HPDE6-E6E7 (cell line): ENCODE measurements around the gene EXOC1L.
"Not testable (repeated sequence)": the region's sequence is repeated elsewhere in the genome, so short reads cannot be mapped to it uniquely, and the experiment has no call there.

Experiments used
- DNase-seq: peaks from one replicate; pipeline ENCODE4 v3.0.0; 2011; ENCODE audit warnings: missing footprints; ENCODE audit errors: extremely low spot score

EXOC1L gene

DNA sequence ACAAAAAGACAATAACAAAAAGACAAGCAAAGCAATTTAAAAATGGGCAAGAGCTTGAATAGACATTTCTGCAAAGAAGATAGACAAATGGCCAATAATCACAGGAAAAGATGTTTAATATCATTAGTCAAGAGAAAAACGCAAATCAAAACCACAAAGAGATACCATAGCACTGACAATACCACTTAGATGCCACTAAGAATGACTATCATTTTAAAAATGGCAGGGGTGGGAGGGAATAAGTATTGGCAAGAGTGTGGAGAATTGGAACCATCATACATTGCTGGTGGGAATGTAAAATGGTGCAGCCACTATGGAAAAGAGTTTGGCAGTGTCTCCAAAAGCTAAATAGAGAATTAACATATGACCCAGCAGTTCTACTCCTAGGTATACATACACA lies 18.8 kb downstream of the EXOC1L start:
- no peak for DNase-seq

GRCh38 chr4:55838952-55839351 lies 19.4 kb downstream of the EXOC1L start:
- DNase-seq = no peak

DNA sequence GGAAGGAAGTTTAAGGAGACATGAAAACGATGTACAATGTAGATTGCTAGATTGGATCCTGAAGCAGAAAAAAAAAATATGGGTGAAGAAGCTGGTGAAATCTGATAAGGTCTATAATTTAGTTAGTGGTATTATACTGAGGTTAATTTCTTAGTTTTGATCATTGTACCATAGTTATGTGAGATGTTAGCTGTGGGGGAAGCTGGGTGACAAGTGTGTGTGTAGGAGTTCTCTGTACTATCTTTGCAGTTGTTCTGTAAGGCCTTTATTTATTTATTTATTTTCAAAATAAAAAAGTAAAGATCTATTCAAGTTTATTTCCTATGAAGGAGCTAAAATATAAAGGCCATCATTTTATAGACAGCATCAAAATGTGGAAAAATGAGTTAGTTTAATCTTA lies 21.4 kb downstream of the EXOC1L start:
- DNase-seq = no peak

DNA sequence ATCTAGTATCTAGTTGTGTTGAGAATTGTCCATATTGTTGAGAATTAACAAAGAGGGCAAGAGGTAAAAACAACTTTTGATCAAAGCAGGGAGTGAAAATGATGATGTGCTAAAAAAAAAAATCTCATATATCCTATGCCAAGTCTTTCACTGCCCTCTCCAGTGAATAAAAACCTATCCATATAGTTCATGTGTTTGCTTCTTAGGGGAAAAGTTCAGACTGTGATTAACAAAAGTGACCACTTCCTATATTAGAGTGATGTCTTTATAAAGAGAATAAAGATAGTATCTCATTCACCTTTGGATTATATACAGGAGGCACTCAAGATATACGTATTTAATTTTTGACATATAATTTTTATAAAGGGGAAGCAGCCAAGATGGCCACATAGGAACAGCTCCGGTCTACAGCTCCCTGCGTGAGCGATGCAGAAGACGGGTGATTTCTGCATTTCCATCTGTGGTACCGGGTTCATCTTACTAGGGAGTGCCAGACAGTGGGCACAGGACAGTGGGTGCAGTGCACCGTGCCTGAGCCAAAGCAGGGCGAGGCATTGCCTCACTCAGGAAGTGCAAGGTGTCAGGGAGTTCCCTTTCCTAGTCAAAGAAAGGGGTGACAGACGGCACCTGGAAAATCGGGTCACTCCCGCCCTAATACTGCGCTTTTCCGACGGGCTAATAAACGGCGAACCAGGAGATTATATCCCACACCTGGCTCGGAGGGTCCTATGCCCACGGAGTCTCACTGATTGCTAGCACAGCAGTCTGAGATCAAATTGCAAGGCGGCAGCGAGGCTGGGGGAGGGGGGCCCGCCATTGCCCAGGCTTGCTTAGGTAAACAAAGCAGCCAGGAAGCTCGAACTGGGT lies 22.0 kb downstream of the EXOC1L start:
- not testable (repeated sequence) for DNase-seq

- DNase-seq = not testable (repeated sequence)
These were observed 22.7 kb downstream of the EXOC1L start for GRCh38 chr4:55842312-55842711.

DNA sequence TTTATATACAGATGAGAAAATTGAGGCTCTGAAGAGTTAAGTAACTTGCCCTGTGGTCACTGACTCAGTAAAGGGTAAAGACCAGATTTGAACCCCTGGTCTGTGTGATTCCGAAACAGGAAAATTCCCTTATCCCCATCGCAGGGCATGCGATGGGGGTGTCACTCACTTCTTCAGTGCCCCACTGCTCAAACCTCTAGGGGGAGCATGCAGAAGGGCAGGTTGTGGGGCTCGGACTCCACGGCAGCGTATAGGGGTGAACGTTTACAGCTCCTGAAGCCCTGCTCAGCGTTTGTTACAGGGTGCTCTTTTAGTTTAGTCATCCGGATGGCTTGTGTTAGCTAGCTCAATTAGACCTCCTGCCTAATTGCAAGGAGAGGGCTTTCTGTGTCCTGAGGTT lies 30.1 kb downstream of the EXOC1L start:
- DNase-seq = no peak

- peak; percentile 78 for DNase-seq
These were observed 32.3 kb downstream of the EXOC1L start for GRCh38 chr4:55851885-55852284.

- peak; percentile 73 for DNase-seq
These were observed 34.0 kb downstream of the EXOC1L start, which contains the start of gene EXOC1 for GRCh38 chr4:55853484-55854046. Gene EXOC1, plus strand, starts transcription at chr4:55853648. Its CDS starts 4,676 bp downstream, at chr4:55858324.

DNA sequence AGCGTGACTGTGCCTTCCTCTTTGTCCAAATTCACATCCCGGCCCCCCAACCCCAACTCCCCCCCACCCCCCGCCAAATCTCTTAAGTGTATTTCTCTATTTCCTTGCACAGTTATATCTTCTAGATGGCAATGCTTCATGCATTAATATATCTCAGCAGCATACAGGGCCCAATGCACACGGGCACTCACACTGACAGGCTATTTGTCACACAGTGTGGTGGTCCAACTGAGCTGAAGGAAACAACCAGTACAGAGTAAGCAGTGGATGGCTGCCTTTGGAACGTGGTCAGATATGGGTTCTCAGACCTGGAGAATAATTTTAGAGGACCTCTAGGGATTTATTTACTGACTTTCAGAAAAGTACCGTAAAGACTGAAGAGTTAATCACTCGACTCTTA lies 34.5 kb downstream of the EXOC1L start:
- no peak for DNase-seq

- DNase-seq = no peak
These were observed 38.0 kb downstream of the EXOC1L start for GRCh38 chr4:55857586-55857985.

GRCh38 chr4:55859711-55860110 lies 40.1 kb downstream of the EXOC1L start:
- DNase-seq = no peak

DNA sequence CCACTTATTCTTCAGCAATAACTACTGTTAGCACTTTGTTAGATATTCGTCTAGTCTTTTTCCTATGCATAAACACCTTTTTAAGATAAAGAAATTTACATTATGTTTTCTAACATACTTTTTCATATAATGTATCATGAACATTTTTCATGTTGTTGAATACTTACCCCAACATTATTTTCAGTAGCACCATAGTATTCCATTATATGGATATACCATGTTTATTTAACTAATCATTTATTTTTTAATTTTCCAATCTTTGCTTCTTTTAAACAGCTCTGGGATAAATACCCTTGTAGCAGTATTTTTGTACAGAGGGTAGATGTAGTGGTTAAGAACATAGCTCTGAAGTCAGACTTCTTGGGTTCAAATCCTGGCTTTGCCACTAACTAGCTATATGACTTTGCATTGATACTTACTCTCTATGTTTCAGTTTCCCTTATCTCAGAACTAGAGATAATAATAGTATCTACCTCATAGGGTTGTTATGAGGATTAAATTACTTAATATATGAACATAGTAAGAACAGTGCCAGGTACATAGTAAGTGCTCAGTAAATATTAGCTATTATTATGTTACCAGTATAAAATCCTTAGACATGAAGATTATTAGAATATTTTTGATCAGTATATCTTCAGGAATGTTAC lies 45.1 kb downstream of the EXOC1L start:
- DNase-seq = no peak

DNA sequence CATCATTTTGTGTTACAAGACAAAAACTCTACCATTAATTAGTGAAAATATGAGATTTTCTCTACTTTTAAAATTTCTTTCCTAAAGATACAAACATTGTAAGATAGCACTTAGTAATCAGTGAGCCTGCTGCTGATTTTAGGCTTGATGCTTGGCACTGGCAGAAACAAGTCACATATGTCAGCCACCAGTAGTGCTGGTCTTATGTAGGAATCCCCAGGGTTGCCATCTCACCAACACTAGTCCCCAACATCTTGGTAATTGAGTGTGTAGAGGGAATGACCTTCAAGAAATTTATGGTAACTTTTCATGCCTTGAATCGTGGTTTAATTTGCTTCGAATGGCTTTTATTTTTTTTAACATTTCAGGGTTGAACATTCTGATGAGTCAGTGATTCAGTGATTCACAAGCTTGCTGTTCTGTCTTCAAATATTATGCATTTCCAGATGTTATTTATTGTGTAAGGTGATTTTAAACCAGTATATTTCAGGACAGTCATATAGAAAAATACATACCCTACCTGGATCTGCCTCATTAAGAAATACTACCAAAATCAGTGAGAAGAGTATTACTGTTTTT lies 45.7 kb downstream of the EXOC1L start:
- DNase-seq = no peak

- peak; percentile 50 for DNase-seq
These were observed 46.8 kb downstream of the EXOC1L start for GRCh38 chr4:55866290-55866907.

DNA sequence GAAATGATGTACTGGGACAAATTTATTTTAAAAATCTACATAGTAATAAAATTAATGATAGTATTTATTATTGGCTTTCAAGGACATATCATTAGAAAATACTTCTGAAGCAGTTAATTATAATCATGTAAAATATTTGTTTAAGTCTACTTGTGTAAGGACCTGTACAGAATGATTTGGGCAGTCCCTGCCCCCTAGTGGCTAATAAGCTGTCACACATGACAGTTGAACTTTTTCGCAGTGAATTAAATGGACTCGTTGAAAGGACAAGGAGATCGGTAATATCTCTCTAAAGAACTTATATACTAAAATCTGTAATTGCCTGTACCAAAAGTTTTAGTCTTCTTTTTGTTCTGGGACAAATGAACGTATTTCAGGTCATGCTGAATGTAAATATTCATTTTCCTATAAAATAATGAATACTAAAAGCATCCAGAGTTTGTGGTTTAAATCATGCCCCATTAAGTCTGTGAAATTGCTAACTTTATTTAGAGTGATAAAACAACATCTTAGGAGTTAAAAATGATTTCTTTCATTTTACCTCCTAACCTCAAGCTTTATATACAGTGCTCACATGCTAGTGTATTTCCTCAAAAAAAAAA lies 47.5 kb downstream of the EXOC1L start:
- no peak for DNase-seq

- DNase-seq = no peak
These were observed 49.0 kb downstream of the EXOC1L start for GRCh38 chr4:55868581-55869090.

DNA sequence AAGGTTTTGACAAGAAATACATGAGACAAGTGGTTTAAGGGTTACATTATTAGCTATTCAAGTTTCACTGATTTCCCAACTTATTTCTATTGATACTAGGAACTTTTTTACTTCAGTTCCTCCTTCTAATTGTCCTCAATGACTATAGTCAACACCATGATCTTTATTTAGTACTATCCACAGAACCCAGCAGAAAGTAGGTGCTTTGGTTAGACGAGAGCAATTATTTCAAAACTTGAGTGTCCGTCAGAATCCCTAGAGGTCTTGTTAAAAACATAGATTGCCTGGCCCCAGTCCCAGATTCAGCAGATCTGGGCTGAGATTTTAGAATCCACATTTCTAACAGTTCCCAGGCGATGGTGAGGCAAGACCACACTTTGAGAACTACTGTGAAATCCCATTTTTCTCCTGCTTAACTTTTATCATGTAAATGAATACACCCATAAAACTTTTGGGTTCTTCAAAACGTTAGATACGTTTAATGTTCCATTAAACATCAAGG lies 51.8 kb downstream of the EXOC1L start:
- DNase-seq = no peak

DNA sequence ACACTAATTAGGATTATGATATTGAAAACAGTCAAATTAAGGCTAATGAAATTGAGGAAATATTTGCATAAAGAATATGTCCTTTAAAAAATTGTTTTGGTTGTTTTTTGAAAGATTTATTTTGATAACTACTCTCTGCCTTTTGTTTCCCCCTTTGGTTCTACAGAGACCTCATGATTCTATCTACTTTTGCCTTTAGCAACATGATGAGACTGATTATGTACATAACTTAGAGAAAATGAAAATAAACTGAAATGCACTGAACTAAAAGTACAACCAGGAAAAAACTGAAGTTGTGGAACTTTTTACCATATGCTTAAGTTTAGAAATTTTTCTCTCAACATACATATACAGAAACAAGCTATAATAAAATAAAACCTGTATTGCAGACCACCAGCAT lies 55.2 kb downstream of the EXOC1L start:
- DNase-seq = no peak

DNA sequence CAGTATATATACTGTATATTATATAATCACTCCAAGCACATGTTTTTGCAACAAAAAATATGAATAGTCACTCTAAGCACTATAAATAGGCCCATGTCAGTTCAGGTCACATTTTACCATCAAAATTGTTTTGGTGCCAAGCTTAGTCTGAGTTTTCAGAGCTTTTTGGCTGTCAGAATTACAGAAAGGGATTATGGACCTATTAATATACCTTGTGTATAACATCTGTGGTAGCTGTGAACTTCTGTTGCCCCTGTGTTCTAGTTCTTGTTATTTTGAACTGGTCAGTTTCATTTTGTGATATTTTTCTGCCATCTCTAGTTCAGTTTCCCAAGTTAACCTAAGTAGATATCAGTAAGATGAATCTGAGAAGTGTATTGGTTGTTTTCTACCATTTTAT lies 56.8 kb downstream of the EXOC1L start:
- no peak for DNase-seq

DNA sequence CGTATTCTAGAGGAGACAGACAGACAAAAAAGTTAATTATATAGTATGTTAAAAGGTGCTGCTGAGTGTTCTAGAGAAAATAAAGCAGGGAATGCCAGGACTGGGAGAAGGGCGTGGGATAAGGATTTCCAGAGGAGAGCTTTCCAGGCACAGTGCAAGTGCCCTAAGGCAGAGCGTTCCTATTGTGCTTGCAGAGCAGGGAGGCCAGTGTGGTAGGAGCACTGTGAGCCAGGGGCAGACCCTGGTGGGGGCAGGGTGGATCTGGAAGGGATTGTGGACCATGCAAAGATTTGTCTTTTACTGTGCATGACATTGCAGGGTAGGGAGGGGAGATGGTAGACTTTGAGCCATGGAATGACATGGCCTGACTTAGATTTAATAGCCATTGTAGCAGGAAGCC lies 59.6 kb downstream of the EXOC1L start:
- DNase-seq = no peak

DNA sequence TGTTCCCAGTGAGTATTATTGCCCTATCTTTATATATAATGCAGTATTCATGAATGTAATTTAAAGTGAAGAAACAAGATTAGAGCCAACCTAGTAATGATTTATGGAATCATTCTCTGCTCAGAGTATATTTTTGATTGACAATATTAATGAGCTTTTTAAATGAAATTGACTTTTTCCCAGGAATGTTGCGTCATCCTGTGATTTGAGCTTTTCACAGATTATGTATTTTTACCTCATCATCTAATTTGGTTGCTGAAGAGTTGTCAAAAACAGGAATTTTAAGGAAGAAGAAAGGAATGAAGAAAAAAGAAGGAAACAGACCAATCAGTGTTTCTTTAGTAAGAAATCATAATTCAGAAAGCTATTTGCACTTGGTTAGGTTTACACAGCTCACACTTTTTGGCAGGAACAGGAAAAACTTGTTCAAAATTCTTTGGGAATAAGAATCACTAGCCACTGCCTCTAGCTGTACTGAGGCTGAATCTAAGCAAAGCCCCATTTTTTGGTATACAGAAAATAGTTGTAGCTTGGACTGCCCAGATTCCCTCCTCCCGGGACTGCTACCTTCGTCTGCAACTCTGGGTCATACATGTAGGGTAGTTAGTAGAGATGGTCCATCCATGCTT lies 61.2 kb downstream of the EXOC1L start:
- DNase-seq = no peak
